HG03520 (cell line): ENCODE measurements around the gene ZBED6.
A peak's percentile ranks its signal among the peaks of the same experiment; 100 is the strongest.
"Not testable (repeated sequence)": the region's sequence is repeated elsewhere in the genome, so short reads cannot be mapped to it uniquely, and the experiment has no call there.

Source experiments
- ATAC-seq: cut with Tn5 transposase; IDR thresholded peaks from one replicate; pipeline ENCODE4 v1.9.1; 2021; ENCODE audit warnings: mild to moderate bottlenecking, moderate library complexity; ENCODE audit not compliant: unreplicated experiment

Gene ZBED6, protein sequence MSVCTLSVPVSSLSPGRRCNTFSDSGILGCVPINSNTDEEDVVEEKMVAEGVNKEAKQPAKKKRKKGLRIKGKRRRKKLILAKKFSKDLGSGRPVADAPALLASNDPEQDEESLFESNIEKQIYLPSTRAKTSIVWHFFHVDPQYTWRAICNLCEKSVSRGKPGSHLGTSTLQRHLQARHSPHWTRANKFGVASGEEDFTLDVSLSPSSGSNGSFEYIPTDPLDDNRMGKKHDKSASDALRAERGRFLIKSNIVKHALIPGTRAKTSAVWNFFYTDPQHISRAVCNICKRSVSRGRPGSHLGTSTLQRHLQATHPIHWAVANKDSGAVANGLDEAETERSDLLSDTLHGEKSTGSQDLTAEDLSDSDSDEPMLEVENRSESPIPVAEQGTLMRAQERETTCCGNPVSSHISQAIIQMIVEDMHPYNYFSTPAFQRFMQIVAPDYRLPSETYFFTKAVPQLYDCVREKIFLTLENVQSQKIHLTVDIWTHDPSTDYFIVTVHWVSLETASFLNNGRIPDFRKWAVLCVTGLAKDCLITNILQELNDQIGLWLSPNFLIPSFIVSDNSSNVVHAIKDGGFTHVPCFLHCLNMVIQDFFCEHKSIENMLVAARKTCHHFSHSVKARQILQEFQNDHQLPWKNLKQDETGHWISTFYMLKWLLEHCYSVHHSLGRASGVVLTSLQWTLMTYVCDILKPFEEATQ (N-terminal part only)

DNA sequence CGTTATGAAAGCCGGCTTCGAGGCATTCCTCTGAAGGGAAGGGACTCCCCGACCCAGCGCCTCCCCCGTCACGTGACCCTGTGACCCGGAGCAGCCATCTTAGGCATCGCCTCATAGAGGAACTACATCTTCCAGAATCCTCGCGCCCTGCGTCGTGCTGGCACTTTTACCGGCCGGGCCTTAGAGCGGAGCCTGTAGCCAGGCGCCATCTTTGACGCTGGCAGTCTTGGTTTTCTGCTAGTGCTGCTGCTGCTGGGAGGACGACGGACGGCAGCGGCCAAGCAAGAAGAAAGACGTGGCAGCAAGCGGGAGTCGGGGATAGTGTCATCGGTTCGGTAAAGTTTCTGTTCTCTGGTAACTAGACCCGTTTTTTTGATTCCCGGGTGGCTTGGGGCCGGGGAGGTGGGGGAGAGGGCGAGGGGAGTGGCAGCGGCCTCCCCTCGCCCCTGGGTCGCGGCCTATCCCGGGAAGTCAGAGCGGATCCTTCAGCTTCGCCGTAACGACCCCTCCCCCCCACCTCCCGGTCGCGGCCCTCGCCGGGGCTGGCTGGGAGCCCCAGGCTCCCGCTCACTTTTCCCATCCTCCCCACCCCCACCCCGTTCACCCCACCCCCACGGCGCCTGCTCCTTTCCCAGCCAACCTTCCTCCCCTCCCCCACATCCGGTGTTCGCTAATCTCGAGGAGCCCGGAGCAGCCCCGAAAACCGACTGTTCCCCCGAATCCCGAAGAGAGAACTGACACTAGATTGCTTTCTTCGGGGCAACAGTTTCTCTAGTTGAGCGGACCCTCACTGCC is at the start of gene ZBED6, which contains the start of gene ZC3H11A:
Gene ZBED6, plus strand, starts transcription at position 183 of the 795 bp plus-strand sequence. CDS start 1,900 bp downstream, outside the sequence.
Gene ZC3H11A, plus strand, starts transcription at position 183 of the 795 bp plus-strand sequence. CDS start 21,448 bp downstream, outside the sequence.
- ATAC-seq, result peak; percentile 95

DNA sequence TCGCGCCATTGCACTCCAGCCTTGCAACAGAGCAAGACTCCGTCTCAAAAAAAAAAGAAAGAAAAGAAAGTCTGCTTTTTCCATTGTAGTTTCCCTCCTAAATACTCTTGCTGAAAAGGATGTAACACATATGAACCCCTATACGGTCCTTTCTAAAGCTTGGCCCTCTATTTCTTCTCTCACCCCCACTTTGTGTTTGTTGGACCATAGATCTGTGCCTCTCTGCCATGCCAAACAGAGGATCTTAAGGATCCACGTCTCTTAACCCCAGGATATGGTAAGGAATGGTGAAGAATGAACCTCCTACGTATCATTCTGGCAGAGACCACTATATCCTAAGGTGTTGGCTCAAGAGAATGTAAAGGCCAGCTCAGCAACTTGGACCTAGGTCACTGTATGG is 49.1 kb upstream of the ZBED6 start:
- ATAC-seq, result no peak

DNA sequence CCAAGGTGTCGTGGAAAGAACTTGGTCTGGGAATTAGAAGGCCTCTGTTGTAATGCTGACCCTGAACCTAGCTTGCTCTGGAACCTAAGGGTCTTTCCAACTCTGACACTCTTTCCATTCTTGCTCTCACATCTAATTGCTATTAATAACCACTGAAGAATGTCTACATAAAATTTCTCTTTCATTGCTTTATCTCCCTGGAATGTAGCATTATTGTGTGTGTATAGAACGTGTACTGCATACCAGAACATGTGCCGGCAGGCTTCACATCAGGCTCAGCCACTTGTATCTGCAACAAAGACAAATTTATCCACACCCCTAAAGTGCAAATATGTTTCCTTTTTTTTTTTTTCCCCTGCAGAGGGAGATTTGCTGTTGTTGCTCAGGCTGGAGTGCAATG is 44.4 kb upstream of the ZBED6 start:
- ATAC-seq, result no peak

DNA sequence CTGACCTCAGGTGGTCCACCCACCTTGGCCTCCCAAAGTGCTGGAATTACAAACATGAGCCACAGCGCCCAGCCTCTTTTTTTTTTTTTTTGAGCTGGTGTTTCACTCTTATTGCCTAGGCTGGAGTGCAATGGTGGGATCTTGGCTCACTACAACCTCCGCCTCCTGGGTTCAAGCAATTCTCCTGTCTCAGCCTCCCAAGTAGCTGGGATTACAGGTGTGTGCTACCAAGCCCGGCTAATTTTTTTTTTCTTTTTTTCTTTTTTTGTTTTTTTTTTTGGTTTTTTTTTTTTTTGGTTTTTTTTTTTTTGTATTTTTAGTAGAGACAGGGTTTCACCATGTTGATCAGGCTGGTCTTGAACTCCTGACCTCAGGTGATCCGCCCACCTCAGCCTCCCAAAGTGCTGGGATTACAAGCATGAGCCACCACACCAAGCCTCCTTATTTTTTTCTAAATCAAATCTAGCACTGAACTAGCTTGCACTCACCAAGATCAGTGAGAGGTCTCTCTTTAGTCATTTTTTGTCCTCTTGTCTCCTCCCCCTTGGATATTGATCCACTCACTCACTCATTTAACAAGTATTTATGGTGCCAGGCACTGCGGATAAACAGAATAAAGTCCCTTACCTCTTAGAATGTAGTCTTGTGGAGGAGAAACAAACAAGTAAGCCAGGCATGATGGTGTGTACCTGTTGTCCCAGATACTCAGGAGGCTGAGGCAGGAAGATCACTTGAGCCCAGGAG is 43.6 kb upstream of the ZBED6 start:
- not testable (repeated sequence) for ATAC-seq

DNA sequence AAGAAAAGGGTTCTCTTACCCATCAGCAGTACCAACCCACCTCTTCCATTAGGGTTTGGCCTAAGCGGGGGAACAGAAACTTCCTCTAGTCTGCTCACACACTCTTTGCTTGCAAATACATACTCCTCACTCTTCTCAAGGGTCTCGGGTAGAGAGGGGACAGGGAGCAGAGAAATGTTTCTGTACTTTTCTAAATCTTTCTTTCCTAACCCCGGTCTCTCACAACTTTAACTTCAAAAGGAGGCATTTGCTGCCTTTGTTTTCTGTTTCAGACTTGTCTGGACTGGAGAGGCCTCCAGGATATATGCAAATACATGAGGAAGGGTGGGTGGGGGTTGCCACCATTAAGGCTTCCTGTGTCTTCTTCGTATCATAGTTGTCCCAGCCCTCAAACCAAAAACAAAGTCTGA is 41.0 kb upstream of the ZBED6 start:
- no peak for ATAC-seq

DNA sequence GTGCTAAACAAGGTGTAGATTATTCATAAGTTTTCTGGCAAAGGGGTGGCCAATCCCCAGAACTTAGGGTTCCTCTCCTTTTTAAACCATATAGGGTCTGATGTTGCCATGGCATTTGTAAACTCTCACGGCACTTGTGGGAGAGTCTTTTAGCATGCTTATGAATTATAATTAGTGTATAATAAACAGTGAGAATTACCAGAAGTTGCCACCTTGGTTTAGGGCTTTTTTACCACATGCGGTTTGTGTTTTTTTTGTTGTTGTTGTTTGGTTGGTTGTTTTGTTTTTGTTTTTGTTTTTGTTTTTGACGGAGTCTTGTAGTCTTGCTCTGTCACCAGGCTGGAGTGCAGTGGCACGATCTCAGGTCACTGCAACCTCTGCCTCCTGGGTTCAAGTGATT is 39.4 kb upstream of the ZBED6 start:
- no peak for ATAC-seq

DNA sequence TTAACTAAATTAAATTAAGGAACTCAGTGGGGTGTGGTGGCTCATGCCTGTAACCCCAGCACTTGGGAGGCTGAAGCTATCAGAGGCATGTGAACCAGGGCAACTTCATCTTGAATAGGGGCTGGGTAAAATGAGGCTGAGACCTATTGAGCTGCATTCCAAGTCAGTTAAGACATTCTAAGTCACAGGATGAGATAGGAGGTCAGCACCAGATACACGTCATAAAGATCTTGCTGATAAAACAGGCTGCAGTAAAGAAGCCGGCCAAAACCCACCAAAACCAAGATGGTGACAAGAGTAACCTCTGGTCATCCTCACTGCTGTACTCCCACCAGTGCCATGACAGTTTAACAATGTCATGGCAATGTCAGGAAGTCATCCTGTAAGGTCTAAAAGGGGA is 36.7 kb upstream of the ZBED6 start:
- not testable (repeated sequence) for ATAC-seq

DNA sequence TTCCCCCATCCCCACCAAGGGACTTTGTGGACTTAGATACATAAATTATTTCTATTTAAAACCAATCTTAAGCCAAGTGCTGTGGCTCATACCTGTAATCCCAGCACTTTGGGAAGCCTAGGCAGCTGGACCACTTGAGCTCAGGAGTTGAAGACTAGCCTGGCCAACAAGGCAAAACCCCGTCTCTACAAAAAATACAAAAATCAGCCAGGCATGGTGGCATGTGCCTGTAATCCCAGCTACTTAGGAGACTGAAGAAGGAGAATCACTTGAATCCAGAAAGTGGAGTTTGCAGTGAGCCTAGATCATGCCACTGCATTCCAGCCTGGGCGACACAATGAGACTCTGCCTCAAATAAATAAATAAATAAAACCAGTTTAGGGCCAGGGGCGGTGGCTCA is 34.9 kb upstream of the ZBED6 start:
- ATAC-seq, result no peak

DNA sequence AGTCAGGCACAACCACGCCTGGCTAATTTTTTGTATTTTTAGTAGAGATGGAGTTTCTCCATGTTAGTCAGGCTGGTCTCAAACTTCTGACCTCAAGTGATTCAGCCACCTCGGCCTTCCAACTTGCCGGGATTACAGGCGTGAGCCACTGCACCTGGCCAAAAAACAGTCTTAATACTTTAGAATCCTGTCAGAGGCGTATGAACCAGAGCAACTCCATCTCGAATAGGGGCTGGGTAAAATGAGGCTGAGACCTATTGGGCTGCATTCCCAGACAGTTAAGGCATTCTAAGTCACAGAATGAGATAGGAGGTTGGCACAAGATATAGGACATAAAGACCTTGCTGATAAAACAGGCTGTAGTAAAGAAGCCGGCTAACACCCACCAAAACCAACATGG is 33.5 kb upstream of the ZBED6 start:
- not testable (repeated sequence) for ATAC-seq

DNA sequence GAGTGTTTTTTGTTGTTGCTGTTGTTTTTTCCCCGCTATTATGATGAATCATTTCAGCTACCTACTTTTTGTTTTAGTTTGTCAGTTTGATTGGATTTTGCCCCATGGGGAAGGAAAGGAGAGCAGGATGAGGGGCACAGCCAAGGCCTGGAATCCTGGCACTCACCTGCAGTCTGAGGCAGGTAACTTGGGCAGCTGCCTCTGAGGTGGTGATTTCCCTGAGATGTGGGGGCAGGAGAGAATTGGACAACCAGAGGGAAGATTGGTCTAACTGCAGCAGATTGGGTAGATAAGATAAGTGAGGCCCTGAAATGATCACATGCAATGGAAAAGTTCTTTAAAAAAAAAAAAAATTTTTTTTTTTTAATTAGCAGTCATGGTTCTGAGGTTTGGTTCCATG is 31.9 kb upstream of the ZBED6 start:
- ATAC-seq, result no peak

DNA sequence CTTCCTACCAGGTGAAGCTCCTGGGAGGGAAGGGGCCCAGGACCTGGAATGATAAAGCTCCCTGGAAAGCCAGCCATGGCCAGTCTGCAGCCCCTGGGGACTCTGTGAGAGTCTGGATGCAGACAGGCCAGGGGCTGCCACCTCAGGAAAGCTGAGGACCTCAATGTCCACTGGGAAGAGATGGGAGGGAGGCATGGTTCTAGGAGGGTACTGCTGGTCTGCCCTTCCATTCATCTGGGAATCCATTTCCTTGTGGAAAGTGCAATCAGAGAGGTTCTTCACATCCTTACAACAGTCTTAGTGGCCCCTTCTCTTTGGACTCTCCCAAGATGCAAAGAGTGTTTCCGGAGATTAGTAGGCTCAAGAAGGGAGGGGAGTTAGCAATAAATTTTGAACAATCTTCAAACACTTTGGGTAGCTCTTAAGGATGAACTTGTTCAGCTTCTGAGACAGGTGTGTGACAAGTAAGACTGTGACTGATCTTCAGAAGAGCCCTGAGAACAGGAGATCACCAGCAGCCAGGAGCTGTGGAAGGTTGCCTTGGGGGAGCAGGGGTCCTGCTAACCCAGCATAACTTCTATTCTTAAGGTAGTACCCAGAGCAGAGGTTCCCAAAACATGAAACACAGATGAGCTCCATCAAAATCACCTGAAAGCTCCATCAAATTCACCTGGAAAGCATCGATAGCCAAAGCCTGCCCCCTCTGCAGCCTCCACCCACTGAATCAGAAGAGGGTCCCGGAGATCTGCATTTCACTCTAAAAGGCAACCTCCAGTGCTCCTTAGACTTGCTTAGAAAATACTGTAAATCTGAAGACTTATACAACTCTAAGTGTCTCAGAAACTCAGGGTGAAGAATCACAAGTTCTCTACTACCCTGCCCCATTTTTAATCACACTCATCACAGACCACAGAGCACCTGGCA is 31.1 kb upstream of the ZBED6 start:
- ATAC-seq, result peak; percentile 14

DNA sequence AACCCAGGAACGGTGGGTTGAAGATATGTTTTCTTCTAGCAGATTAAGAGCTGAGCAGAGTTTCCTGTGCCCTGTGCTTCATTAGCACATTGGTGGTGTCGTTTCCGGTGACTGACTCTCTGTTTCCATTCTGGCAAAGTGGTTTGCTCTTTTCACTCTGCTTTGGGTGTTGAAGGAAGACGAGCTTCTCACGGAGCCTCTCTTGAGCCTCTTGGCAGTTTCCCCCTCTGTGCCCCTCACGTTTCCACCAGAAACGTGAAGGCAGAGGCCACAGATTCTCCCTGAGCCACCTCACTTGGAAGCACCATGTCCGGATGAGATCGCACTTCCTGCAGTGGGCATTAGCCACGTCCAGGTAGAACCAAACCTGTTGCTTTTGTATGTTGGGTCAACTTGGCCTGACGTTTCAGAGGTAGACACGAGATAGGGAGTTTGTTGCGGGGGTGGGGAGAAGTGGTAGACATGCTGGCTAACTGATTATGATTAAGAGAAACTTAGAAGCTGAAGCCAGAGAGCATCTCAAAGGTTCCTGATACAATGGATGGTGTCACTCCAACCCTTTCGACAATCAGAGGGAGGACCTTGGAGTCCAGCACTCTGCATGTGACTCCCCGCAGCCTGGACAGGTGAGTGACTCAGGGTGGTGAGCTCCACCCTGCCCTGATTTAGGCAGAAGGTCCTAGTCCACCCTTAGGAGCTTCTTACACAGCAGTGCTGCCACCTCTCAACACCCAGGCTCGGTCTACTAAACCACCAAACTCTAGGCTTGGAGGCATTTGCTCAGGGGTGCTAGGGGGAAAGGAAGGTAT is 30.2 kb upstream of the ZBED6 start, which contains the start of gene LAX1:
Gene LAX1, plus strand, starts transcription at position 155 of the 809 bp plus-strand sequence. Its CDS starts 383 bp downstream, at position 538.
- peak; percentile 84 for ATAC-seq

DNA sequence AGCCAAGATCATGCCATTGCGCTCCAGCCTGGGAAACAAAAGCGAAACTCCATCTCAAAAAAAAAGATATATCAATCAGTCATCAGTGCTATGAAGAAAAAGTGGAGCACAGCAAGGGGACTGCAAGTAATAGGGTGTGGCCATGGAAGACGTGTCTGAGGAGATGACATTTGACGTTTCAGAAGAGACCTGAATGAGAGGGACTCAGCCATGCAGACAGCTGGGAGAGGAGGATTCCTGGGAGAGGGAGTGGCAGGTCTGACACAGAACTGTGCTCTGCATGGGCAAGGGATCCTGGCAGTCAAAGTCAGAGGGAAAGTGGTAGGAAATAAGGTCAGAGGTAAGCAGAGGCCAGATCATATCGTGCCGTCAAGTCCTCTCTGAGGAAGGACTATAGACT is 27.2 kb upstream of the ZBED6 start:
- no peak for ATAC-seq

DNA sequence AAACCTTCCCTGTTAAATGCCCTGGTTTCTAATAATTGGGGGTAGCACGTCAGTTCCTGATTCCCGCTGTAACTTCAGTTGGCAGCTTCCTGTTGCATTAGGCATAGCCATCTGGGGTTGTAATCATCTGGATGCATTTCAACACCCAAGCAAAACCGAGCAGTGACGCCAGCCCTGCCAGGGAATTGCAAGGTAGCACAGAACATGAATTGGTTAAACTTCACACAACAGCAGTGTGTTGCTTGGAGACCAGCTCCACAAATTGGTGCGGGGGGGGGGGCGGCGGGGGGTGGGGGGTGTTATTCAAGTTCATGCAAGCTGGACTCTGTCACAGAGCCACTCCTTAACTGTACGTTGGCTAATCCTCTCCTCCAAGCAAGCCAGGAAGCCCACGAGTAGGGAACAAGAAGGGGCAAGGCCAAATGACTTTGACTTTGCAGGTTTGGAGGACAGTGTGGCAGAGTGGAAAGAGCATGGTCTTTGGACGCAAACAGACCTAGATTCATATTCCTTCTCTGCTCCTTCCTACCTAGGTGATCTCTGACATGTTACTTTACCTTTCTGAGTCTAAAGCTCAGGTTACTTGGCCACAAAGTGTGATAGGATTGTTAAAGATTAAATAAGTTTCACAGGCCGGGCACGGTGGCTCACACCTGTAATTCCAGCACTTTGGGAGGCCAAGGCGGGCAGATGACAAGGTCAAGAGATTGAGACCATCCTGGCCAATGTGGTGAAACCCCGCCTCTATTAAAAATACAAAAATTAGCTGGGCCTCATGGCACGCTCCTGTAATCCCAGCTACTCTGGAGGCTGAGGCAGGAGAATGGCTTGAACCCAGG is 25.7 kb upstream of the ZBED6 start:
- no peak for ATAC-seq

DNA sequence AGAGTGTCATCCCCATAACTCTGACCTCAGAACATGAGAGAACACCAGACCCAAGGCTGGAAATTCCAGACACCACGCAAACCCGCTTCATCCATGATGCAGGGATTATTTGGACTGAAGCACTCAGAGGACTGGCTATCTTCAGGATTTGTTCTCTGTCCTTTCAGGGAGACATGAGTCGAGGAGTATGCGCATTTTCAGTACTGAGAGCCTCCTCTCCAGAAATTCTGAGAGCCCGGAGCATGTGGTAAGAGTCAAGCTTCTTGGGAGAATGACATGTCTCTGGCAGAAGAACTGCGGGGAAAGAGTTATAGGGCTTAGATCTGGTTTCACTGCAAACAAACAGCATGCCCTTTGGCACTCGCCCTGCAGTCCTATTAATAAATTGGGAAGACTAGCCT is 23.5 kb upstream of the ZBED6 start:
- no peak for ATAC-seq

DNA sequence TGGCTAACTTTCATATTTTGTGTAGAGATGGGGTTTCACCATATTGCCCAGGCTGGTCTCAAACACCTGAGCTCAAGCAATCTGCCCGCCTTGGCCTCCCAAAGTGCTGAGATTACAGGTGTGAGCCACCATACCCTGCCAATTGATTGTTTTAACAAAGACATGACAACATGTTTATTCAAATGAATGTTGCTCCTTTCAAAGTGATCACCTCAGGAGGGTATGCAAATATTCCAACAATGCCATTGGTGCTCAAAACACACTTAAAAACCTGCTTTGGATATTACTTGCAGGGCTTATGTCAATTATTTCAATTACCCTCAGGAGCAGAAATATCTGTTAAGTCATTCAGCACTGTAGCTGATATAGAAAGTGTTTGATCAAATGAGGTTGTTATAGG is 22.6 kb upstream of the ZBED6 start:
- no peak for ATAC-seq

DNA sequence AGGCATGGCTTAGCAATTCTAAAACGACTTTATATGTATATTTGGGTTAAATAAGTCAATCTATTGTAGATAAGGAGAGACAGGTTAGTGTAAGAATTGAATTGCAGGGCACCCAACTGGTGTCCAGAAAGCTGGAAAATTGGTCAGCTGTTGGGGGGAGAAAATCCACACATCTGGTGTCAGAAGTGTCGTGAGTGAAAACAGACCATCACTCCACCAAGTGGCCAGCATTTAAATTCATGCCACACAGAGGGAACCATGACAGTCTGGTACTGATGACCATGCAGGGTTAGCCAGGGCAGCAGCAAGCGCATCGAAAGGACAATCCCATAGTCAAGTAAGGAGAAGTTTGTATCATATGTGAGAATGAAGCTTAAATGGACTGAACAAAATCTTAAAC is 18.8 kb upstream of the ZBED6 start:
- ATAC-seq, result no peak

DNA sequence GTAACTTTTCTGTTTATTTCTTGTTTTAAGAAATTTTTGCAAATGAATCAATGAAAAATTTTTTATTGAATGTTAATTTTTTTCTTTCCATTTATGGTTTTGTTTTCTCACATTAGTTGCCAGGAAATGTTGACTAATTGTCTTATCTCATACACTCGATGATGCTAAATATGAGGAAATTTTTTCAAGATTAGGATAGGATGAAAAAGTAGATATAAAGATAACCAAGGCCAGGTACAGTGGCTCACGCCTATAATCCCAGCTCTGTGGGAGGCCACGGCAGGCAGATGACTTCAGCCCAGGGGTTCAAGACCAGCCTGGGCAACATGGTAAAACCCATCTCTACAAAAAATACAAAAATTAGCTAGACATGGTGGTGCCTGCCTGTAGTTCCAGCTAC is 17.8 kb upstream of the ZBED6 start:
- ATAC-seq, result no peak
